ENCODE measurements around the gene MAGEA11. TPM values are rescaled to one million over a fixed set of nuclear protein-coding genes. Genes with fewer than 3 reads are reported as not detected.
"Not testable (repeated sequence)": the region's sequence is repeated elsewhere in the genome, so short reads cannot be mapped to it uniquely, and the experiment has no call there.

The MAGEA11 gene
- total and polyA plus RNA-seq, 5 donors, result not detected

DNA sequence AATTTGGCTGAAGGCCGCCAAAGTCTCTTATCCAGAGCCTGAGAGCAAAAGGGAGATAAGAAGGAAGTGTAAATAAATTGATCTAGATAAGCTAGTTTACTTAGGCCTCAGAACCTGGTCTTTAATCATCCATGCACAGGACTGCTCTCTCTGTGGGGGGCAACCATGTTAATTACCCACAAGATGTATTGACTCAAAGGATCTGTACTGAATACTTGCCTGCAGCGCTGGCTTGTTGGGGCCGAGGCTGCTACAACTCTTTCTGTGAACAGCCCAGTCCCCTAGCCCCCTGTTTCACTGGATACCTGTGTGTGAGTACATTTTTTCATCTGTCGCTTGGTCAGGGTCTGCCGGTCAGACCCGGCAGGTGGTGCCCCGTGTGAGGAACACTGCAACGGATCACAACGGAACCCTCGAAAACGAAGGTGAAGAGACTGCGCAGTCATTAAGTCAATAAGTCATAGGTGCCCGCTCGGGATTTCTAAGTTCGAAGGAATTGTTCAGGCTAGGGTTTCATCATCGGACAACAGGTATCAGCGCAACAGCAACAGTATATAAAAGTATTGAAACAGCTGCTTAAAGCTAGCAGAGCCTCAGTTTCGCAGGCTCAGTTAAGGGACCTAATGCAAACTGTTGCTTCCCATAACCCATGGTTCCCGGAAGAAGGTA lies 8.3 kb downstream of the MAGEA11 start:
- no peak overlapping the region for H3K4me3 ChIP-seq (ENCODE audit: low read length)
- no peak for ATAC-seq
- H3K9me3 ChIP-seq (ENCODE audit: control insufficient read depth, low read length), result no peaks in the 10 kb centered on the region
- no peak for DNase-seq
- no peak overlapping the region for H3K27ac ChIP-seq (ENCODE audit: low read length)
- WGBS, result 69% methylated on average over 19 of the region's 19 CpGs
- intact Hi-C loops (cut with DNase I), result no loop called here
- H3K4me1 ChIP-seq (ENCODE audit: control insufficient read depth, insufficient read depth, low read length), result peaks cover 1% of the 10 kb centered on the region
- no peaks in the 10 kb centered on the region for H3K27me3 ChIP-seq (ENCODE audit: control insufficient read depth, insufficient read depth)

DNA sequence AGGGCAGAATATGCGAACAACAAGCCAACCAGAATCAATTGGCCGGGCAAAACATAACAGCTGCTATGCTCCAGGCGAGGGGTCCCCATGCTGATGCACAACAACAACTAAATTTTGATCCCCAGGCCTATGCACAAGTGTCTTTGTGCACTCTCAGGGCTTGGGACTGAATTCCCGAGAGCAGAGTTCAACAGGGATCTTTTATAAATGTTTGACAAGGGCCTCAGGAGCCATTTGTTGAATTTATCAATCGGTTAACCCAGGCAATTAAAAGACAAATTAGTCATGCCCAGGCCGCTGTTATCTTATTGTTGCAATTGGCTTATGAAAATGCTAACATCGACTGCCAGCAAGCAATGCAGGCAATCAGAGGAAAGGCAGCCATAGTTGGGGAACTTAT lies 9.4 kb downstream of the MAGEA11 start:
- intact Hi-C loops (cut with DNase I); ATAC-seq; H3K27ac ChIP-seq (ENCODE audit: low read length); H3K27me3 ChIP-seq (ENCODE audit: control insufficient read depth, insufficient read depth); H3K4me3 ChIP-seq (ENCODE audit: low read length); H3K9me3 ChIP-seq (ENCODE audit: control insufficient read depth, low read length); H3K4me1 ChIP-seq (ENCODE audit: control insufficient read depth, insufficient read depth, low read length); DNase-seq: not testable (repeated sequence)
- 63% methylated on average over 7 of the region's 7 CpGs for WGBS

DNA sequence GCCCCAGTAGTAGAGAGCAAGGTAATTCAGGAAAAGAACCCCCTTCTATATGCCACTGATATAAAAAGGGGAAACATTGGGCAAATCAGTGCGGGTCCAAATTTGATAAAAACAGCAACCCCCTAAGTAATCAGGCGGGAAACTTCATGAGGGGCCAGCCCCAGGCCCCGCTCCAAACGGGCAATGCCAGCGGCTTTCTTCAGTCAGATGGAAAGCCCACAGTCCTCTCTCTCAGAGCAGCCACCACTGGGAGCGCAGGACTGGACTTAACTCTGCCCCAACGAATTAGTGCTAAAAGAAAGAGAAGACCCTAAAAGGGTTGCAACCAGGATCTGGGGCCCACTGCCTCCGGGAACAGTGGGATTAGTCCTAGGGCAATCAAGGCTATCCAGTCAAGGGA lies 9.9 kb downstream of the MAGEA11 start:
- intact Hi-C loops (cut with DNase I), result no loop called here
- Histone ChIP-seq H3K9me3 (ENCODE audit: control insufficient read depth, low read length) (no peaks in the 10 kb centered on the region), H3K27me3 (ENCODE audit: control insufficient read depth, insufficient read depth) (no peaks in the 10 kb centered on the region), H3K4me3 (ENCODE audit: low read length) (no peak overlapping the region), H3K27ac (ENCODE audit: low read length) (no peak overlapping the region), H3K4me1 (ENCODE audit: control insufficient read depth, insufficient read depth, low read length) (peaks cover 1% of the 10 kb centered on the region)
- DNase-seq (no peak), ATAC-seq (no peak)
- 98% methylated on average over 8 of the region's 8 CpGs for whole genome bisulfite sequencing

DNA sequence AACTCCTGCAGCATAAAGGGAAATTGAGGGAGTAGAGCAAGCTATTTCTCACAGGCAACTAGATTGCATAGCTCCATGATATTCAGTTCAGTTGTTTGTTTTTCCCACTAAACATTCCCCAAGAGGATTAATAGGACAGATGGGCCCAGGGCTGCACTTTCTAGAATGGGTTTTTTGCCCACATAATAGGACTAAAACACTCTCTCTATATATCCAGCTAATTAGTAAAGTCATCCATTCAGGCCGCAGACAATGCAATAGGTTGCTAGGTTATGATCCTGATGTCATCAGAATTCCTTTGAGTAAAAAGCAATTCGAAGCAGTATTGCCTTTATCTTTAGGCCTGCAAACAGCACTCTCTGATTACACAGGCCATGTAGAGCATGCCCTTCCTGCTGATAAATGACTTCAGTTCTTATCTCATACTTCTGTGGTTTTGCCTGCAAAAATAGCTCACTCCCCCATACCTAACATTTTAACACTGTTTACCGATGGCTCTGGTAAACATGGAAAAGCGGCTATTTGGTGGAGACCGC lies 11.8 kb downstream of the MAGEA11 start:
- H3K4me1 ChIP-seq (ENCODE audit: control insufficient read depth, insufficient read depth, low read length); intact Hi-C loops (cut with DNase I); DNase-seq; ATAC-seq; H3K27ac ChIP-seq (ENCODE audit: low read length); H3K4me3 ChIP-seq (ENCODE audit: low read length); H3K27me3 ChIP-seq (ENCODE audit: control insufficient read depth, insufficient read depth); H3K9me3 ChIP-seq (ENCODE audit: control insufficient read depth, low read length): not testable (repeated sequence)
- 52% methylated on average over 3 of the region's 5 CpGs for WGBS

DNA sequence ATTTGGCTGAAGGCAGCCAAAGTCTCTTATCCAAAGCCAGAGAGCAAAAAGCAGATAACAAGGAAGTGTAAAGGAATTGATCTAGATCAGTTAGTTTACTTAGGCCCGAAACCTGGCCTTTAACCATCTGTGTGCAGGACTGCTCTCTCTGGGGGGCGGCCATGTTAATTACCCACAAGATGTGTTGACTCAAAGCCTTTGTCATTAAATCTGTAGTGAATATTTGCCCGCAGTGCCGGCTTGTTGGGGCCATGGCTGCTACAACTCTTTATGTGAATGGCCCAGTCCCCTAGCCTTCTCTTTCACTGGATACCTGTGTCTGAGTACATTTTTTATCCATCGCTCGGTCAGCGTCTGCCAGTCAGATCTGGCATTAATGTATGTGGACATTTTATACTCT lies 15.4 kb downstream of the MAGEA11 start:
- DNase-seq; H3K27me3 ChIP-seq (ENCODE audit: control insufficient read depth, insufficient read depth); ATAC-seq; H3K27ac ChIP-seq (ENCODE audit: low read length); H3K9me3 ChIP-seq (ENCODE audit: control insufficient read depth, low read length); H3K4me3 ChIP-seq (ENCODE audit: low read length); intact Hi-C loops (cut with DNase I); H3K4me1 ChIP-seq (ENCODE audit: control insufficient read depth, insufficient read depth, low read length): not testable (repeated sequence)
- WGBS, result 70% methylated on average over 3 of the region's 7 CpGs

DNA sequence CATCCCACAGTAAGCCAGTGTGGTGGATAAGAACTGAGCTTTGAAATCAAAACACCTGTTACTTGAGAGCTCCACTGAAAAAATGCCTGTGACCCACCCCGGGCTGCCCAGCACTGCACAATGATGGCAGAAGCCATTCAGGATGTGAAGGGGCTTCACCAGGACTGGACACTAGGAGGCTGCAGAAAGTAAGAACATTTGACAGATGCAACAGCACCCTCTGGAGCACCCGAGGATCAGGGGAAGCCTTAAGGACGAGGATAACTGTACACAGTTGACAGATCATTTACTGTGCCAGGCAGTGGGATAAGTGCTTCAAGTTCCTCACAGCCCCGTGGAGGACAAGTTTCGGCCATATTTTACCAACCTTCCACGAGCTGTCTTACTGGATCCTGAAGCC lies 30.4 kb downstream of the MAGEA11 start:
- H3K9me3 ChIP-seq (ENCODE audit: control insufficient read depth, low read length); H3K4me1 ChIP-seq (ENCODE audit: control insufficient read depth, insufficient read depth, low read length); DNase-seq; H3K27ac ChIP-seq (ENCODE audit: low read length); ATAC-seq; H3K4me3 ChIP-seq (ENCODE audit: low read length); H3K27me3 ChIP-seq (ENCODE audit: control insufficient read depth, insufficient read depth); intact Hi-C loops (cut with DNase I): not testable (repeated sequence)
- no CpG with 5 or more reads among the region's 6 CpGs for WGBS

DNA sequence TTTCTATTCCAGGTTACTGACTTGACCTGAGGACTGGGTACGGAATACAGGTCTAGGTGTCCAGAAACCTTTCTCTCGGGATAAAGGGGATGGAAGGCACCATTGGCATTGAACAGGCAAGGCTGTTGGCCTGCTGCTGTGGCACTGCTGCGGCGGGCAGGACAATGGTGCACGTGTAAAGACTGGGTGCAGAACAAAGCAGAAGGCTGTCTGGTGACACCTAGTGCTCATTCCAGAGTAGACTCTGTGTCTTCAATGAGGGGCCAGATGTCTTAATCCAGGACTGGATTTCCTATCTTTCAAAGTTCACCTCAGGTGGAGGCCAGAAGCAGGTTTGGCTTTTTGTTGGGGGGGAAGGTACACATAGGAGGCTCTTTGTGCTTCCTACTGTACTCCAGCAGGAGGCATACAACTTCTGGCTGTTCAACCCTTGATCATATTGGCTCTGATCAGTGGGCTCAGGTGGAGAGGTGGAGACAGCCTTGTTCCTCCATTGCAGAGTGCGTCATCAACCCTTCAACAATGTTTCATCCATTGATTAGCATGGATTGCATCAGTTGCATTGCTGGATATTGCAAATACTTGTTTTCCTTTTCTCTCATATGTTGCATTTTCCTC lies 34.6 kb downstream of the MAGEA11 start:
- H3K27ac ChIP-seq (ENCODE audit: low read length); H3K4me3 ChIP-seq (ENCODE audit: low read length); DNase-seq; H3K27me3 ChIP-seq (ENCODE audit: control insufficient read depth, insufficient read depth); H3K9me3 ChIP-seq (ENCODE audit: control insufficient read depth, low read length); H3K4me1 ChIP-seq (ENCODE audit: control insufficient read depth, insufficient read depth, low read length); intact Hi-C loops (cut with DNase I): not testable (repeated sequence)
- WGBS, result 97% methylated on average over 2 of the region's 6 CpGs
- peak in 1 of 2 donors; percentile 52 for ATAC-seq

DNA sequence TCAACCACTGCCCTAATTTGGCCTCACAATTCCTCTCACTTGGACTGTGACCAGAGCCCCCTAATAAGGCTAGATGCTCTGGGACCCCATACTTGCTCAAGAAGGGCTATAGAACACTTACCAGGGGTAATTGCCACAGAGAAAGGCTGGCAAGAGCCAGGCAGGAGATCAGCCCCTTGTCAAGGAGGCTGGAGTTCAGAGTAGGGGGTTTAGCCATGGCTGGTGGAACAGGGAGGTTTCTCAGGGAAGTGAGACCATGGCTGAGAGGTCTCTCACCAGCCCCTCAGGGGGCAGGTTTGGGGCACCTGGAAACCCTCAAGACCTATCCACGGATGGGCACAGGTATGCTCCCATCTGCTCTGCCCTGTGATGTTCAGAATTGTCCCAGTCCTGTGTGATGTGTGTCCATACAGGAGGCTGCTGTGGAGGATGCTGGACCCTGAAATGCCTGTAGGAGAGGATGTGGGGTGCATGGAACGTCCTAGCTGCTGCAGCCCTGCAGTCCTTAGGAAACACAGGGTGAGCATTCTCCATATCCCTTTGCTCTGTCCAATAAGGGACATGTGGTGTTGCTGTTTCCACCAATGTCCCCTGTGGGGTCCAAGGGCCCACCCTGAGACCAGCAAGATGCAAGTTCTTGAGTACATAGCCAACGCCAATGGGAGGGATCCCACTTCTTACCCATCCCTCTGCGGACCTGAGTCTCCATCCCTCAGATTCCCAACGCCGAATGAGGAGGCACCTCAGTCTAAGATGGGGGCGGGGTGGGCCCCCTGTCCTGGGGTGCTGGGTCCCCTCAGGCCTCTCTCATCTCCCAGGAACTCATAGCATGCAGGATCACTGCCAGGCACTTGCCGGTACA lies 45.6 kb downstream of the MAGEA11 start:
- H3K27ac ChIP-seq (ENCODE audit: low read length), result no peak overlapping the region
- no peaks in the 10 kb centered on the region for H3K4me1 ChIP-seq (ENCODE audit: control insufficient read depth, insufficient read depth, low read length)
- no peaks in the 10 kb centered on the region for H3K9me3 ChIP-seq (ENCODE audit: control insufficient read depth, low read length)
- WGBS, result 88% methylated on average over 8 of the region's 8 CpGs
- no peaks in the 10 kb centered on the region for H3K27me3 ChIP-seq (ENCODE audit: control insufficient read depth, insufficient read depth)
- no peak overlapping the region for H3K4me3 ChIP-seq (ENCODE audit: low read length)
- DNase-seq (no peak), ATAC-seq (no peak)
- intact Hi-C loops (cut with DNase I), result no loop called here

DNA sequence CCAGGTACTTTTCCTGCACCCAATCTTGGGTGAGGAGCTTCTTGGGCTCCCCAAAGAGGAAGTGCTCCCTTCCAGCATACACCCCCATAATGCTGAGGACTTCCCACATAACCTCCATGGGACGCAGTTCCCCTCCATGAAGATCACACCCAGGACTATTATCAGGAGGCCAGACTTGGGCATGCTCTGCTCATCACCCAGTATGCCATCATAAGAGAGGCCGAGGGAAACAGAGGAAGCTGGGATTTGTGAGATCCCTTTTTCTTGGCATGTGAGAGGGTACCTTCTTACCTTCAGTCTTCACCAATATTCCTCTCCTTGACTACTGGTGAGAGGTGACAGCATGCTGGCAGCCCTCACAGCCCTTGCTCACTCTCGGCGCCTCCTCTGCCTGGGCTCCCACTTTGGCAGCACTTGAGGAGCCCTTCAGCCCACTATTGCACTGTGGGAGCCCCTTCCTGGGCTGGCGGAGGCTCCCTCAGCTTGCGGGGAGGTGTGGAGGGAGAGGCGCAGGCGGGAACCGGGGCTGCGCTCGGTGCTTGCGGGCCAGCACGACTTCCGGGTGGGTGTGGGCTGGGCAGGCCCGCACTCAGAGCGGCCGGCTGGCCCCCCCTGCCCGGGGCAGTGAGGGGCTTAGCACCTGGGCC lies 46.3 kb downstream of the MAGEA11 start:
- Histone ChIP-seq H3K4me1 (ENCODE audit: control insufficient read depth, insufficient read depth, low read length) (no peaks in the 10 kb centered on the region), H3K27me3 (ENCODE audit: control insufficient read depth, insufficient read depth) (no peaks in the 10 kb centered on the region), H3K9me3 (ENCODE audit: control insufficient read depth, low read length) (no peaks in the 10 kb centered on the region), H3K4me3 (ENCODE audit: low read length) (no peak overlapping the region), H3K27ac (ENCODE audit: low read length) (no peak overlapping the region)
- no peak for DNase-seq
- no peak for ATAC-seq
- 97% methylated on average over 18 of the region's 18 CpGs for WGBS
- intact Hi-C loops (cut with DNase I), result no loop called here

DNA sequence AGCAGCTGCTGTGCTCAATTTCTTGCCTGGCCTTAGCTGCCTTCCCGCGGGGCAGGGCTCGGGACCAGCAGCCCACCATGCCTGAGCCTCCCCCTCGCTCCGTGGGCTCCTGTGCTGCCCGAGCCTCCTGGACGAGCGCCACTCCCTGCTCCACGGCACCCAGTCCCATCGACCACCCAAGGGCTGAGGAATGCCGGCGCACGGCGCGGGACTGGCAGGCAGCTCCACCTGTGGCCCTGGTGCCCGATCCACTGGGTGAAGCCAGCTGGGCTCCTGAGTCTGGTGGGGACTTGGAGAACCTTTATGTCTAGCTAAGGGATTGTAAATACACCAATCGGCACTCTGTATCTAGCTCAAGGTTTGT lies 46.8 kb downstream of the MAGEA11 start:
- H3K9me3 ChIP-seq (ENCODE audit: control insufficient read depth, low read length); intact Hi-C loops (cut with DNase I); H3K4me1 ChIP-seq (ENCODE audit: control insufficient read depth, insufficient read depth, low read length); H3K27ac ChIP-seq (ENCODE audit: low read length); DNase-seq; ATAC-seq; H3K4me3 ChIP-seq (ENCODE audit: low read length); H3K27me3 ChIP-seq (ENCODE audit: control insufficient read depth, insufficient read depth): not testable (repeated sequence)
- 91% methylated on average over 16 of the region's 17 CpGs for WGBS

DNA sequence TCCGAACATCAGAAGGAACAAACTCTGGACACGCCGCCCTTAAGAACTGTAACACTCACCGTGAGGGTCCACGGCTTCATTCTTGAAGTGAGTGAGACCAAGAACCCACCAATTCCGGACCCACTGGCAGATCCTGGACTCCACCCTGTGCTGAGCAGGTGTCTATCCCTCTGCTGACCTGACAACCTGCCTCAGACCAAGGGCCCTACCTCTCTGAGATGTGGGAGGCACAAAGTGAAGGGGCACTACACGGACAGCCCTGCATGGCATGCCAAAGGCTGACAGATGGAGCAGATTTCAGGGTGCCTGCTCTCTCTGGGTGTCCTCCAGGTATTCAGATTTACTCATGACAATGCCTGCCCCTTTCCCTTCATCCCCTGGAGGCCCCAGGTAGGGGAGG lies 48.0 kb downstream of the MAGEA11 start:
- ATAC-seq, result no peak

More for the DNA sequence above, 48.0 kb downstream of the MAGEA11 start:
- no peak overlapping the region for H3K4me3 ChIP-seq (ENCODE audit: low read length)
- H3K27me3 ChIP-seq (ENCODE audit: control insufficient read depth, insufficient read depth), result no peaks in the 10 kb centered on the region
- no peak for DNase-seq
- WGBS, result 92% methylated on average over 7 of the region's 7 CpGs
- intact Hi-C loops (cut with DNase I), result no loop called here
- no peak overlapping the region for H3K27ac ChIP-seq (ENCODE audit: low read length)
- no peaks in the 10 kb centered on the region for H3K4me1 ChIP-seq (ENCODE audit: control insufficient read depth, insufficient read depth, low read length)
- no peaks in the 10 kb centered on the region for H3K9me3 ChIP-seq (ENCODE audit: control insufficient read depth, low read length)
